ENCODE measurements around the gene FBXO27. TPM values are rescaled to one million over a fixed set of nuclear protein-coding genes. Genes with fewer than 3 reads are reported as not detected.

Gene FBXO27
- total RNA-seq, 1 experiment from 2014 or later, result 18.9 TPM

GRCh38 chr19:39047073-39047472, 14.7 kb upstream of the FBXO27 start:
- ChIA-PET CTCF (interaction anchor here (0.7 kb wide), 1 partner anchor 90 kb away, joined by 3 read pairs; no protein-coding TSS in a partner anchor), POLR2A (interaction anchor here (0.6 kb wide), 1 partner anchor 72 kb away, joined by 3 read pairs; no protein-coding TSS in a partner anchor)
- no peaks in the 10 kb centered on the region for H3K4me1 Mint-ChIP-seq
- H3K4me3 Mint-ChIP-seq, result no peak overlapping the region
- no peak overlapping the region for H3K27ac Mint-ChIP-seq
- peaks cover 18% of the 10 kb centered on the region for H3K27me3 Mint-ChIP-seq (ENCODE audit: low read depth)
- no peak for DNase-seq (ENCODE audit: low spot score)
- TF ChIP-seq ZNF423 (CRISPR knock-in tag; IDR thresholded peaks at IDR 0.05), result no peak
- TF ChIP-seq PRRX2 (CRISPR knock-in tag; IDR thresholded peaks at IDR 0.05), result no peak
- no peak for TF ChIP-seq SP1 (CRISPR knock-in tag; conservative IDR thresholded peaks at IDR 0.05)
- TF ChIP-seq ZNF281 (CRISPR knock-in tag; IDR thresholded peaks at IDR 0.05), result no peak
- no peak for TF ChIP-seq ATF3 (CRISPR knock-in tag; conservative IDR thresholded peaks at IDR 0.05)
- no peak for TF ChIP-seq SOX15 (CRISPR knock-in tag; IDR thresholded peaks at IDR 0.05)
- no peak for TF ChIP-seq E2F1 (CRISPR knock-in tag; IDR thresholded peaks at IDR 0.05)
- TF ChIP-seq ZNF396 (CRISPR knock-in tag; IDR thresholded peaks at IDR 0.05; ENCODE audit: borderline replicate concordance), result no peak
- TF ChIP-seq SMAD4 (CRISPR knock-in tag; IDR thresholded peaks at IDR 0.05), result no peak
- TF ChIP-seq ATF1 (CRISPR knock-in tag; IDR thresholded peaks at IDR 0.05), result no peak
- no peak for TF ChIP-seq AR (CRISPR knock-in tag; IDR thresholded peaks at IDR 0.05)
- no peak for TF ChIP-seq ZBTB21 (CRISPR knock-in tag; IDR thresholded peaks at IDR 0.05; ENCODE audit: borderline replicate concordance)
- TF ChIP-seq JUN (CRISPR knock-in tag; IDR thresholded peaks at IDR 0.05), result no peak
- no peak for TF ChIP-seq TCF7 (CRISPR knock-in tag; IDR thresholded peaks at IDR 0.05; ENCODE audit: low read depth)
- no peak for TF ChIP-seq RORB (CRISPR knock-in tag; IDR thresholded peaks at IDR 0.05)
- no peak for TF ChIP-seq TP53 (CRISPR knock-in tag; IDR thresholded peaks at IDR 0.05)
- no peak for TF ChIP-seq E2F5 (CRISPR knock-in tag; IDR thresholded peaks at IDR 0.05)
- TF ChIP-seq ZNF416 (CRISPR knock-in tag; IDR thresholded peaks at IDR 0.05), result no peak
- no peak for TF ChIP-seq USF2 (CRISPR knock-in tag; IDR thresholded peaks at IDR 0.05)
- TF ChIP-seq ZNF138 (CRISPR knock-in tag; conservative IDR thresholded peaks at IDR 0.05), result no peak
- peaks cover 28% of the 10 kb centered on the region for H3K9me3 Mint-ChIP-seq
- ATAC-seq, result no peak
- peaks cover 13% of the 10 kb centered on the region for H3K36me3 Mint-ChIP-seq
